Transverse colon (tissue), 4 donors: ENCODE data around the gene HIVEP3.

Experiments used
- CTCF ChIP-seq, 5 experiments: fragments of 200-600 bp in 3 of 5; fragments of 450-650 bp in 2 of 5; sonication (generic) in 3 of 5; IDR thresholded peaks; 1 replicate in 2 of 5; 2 replicates in 3 of 5; pipeline ENCODE4 v1.5.1; 2016 to 2017; ENCODE audit warnings: antibody characterized with exemption in 5 of 5, inconsistent platforms in 3 of 5, mild to moderate bottlenecking in 2 of 5, moderate library complexity in 1 of 5
- POLR2A ChIP-seq: fragments of 450-650 bp; IDR thresholded peaks from one replicate; pipeline ENCODE4 v1.6.1; 2016; ENCODE audit warnings: antibody characterized with exemption, mild to moderate bottlenecking, moderate library complexity
- POLR2AphosphoS5 ChIP-seq, 3 donors: sonication (generic); formaldehyde crosslinking; IDR thresholded peaks; one replicate each; pipeline ENCODE4 v1.6.1; 2016; ENCODE audit warnings: antibody characterized with exemption in 3 of 3

DNA sequence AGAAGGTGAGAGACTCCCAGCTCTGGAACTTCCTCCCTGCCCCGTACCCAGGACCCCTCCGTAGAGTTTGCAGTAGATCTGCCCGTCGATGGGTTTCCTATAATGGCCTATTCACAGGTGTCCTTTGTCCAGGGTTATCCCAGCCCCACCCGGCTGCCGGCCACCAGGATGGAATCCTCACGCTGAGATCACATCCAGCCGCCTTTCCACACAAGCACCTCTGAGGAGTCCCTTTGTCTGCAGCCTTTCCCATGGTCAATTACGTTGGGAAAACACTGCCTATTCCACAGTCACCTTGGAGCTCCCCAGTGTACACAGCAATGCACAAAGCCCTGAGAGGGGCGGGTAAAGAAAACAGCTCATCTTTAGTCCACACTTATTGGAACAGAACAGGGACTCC, 244.2 kb downstream of the HIVEP3 start:
- TF ChIP-seq CTCF (IDR thresholded peaks at IDR 0.05) (no peak), POLR2AphosphoS5 (IDR thresholded peaks at IDR 0.05) (no peak), POLR2A (no peak)
